DOHH2 (cell line): ENCODE data around the gene OR2G3.

ENCODE experiments used
- EZH2phosphoT487 ChIP-seq: fragments of 200-600 bp; sonication (generic); IDR thresholded peaks from 2 replicates; pipeline ENCODE4 v1.6.1; 2017; ENCODE audit warnings: borderline replicate concordance, mild to moderate bottlenecking, antibody characterized with exemption, low read length, moderate library complexity, mixed read lengths
- TF ChIP-seq, protein P1 (sequence below): fragments of 200-600 bp; sonication (generic); IDR thresholded peaks from one replicate; pipeline ENCODE4 v1.5.1; 2014; ENCODE audit warnings: antibody characterized with exemption, mild to moderate bottlenecking, low read depth, low read length; ENCODE audit not compliant: poor library complexity, severe bottlenecking

DNA sequence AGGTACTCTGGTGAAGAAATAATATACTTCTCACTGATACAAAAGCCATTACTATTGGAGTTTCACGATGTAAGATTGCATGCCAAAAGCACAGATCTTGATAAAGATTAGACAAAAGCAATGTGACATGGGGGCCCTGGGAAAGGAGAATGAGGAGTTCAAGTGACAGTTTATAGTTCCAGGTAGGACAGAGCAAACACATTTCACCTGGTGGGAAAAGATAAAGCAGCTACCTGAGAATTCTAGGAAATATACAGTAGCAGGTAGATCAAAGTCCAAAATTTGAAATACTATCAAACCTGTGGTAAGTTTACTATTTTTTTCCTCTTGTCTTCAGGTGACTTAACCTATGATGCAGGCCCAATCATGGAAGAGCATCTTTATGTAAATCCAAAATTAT is 8.0 kb downstream of the OR2G3 start:
- TF ChIP-seq, protein P1, sequence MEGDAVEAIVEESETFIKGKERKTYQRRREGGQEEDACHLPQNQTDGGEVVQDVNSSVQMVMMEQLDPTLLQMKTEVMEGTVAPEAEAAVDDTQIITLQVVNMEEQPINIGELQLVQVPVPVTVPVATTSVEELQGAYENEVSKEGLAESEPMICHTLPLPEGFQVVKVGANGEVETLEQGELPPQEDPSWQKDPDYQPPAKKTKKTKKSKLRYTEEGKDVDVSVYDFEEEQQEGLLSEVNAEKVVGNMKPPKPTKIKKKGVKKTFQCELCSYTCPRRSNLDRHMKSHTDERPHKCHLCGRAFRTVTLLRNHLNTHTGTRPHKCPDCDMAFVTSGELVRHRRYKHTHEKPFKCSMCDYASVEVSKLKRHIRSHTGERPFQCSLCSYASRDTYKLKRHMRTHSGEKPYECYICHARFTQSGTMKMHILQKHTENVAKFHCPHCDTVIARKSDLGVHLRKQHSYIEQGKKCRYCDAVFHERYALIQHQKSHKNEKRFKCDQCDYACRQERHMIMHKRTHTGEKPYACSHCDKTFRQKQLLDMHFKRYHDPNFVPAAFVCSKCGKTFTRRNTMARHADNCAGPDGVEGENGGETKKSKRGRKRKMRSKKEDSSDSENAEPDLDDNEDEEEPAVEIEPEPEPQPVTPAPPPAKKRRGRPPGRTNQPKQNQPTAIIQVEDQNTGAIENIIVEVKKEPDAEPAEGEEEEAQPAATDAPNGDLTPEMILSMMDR: no peak
- no peak for TF ChIP-seq EZH2phosphoT487
